SK-N-SH (cell line): ENCODE data around the gene GOLPH3. TPM values are rescaled to one million over a fixed set of nuclear protein-coding genes. Genes with fewer than 3 reads are reported as not detected.
"Not testable (repeated sequence)": the region's sequence is repeated elsewhere in the genome, so short reads cannot be mapped to it uniquely, and the experiment has no call there.

Experiments
- CTCF ChIA-PET: fragments of 300-600, 350-600 bp; formaldehyde crosslinking; extraction: SDS; loops from one replicate; lab custom pipeline; 2021; lab: Yijun Ruan, JAX
- POLR2A ChIA-PET: fragments of 350-600 bp; sonication (Branson Sonifier 250); formaldehyde crosslinking; extraction: SDS; loops from one replicate; lab custom pipeline; 2020; ENCODE audit warnings: antibody characterized with exemption, inconsistent platforms; lab: Yijun Ruan, JAX
- DNase-seq: peaks from one replicate; pipeline ENCODE4 v3.0.0; 2012
- H2AFZ ChIP-seq: fragments of 200-600 bp; sonication (generic); 2 replicates; pipeline ENCODE4 v1.8.1; 2016; ENCODE audit warnings: antibody characterized with exemption, mild to moderate bottlenecking, low read depth
- H3F3A ChIP-seq: fragments of 200-600 bp; sonication (generic); replicated peaks from 2 replicates; pipeline ENCODE3; 2016; ENCODE audit warnings: antibody characterized with exemption, mild to moderate bottlenecking; ENCODE audit not compliant: insufficient read depth
- H3K27ac ChIP-seq, 2 experiments: fragments of 200-500 bp in 1 of 2; fragments of 200-600 bp in 1 of 2; sonication (Bioruptor generic) in 1 of 2; sonication (generic), shearing (Covaris generic) in 1 of 2; 2 replicates each; pipeline versions ENCODE4 v1.5.1 to v1.6.1; 2014 to 2016; ENCODE audit warnings: low read depth in 2 of 2, inconsistent platforms in 1 of 2, low read length in 1 of 2, mild to moderate bottlenecking in 1 of 2, mixed read lengths in 1 of 2
- H3K27me3 ChIP-seq: fragments of 200-600 bp; sonication (generic), shearing (Covaris generic); 2 replicates; pipeline ENCODE4 v1.6.1; 2016; ENCODE audit warnings: mixed run types; ENCODE audit not compliant: insufficient read depth
- H3K36me3 ChIP-seq, 2 experiments: fragments of 200-500 bp in 1 of 2; fragments of 200-600 bp in 1 of 2; sonication (Bioruptor generic) in 1 of 2; sonication (generic) in 1 of 2; replicated peaks in 1 of 2; 2 replicates each; pipeline versions ENCODE3 to v1.5.1; 2014 to 2016; ENCODE audit warnings: low read length in 1 of 2, mild to moderate bottlenecking in 1 of 2; ENCODE audit not compliant: insufficient read depth in 2 of 2, control insufficient read depth in 1 of 2
- H3K4me1 ChIP-seq, 2 experiments: fragments of 200-500 bp in 1 of 2; fragments of 200-600 bp in 1 of 2; sonication (Bioruptor generic) in 1 of 2; sonication (generic), shearing (Covaris generic) in 1 of 2; 2 replicates each; pipeline versions ENCODE4 v1.5.1 to v1.6.1; 2014 to 2016; ENCODE audit warnings: low read depth in 1 of 2, low read length in 1 of 2, mixed run types in 1 of 2; ENCODE audit not compliant: insufficient read depth in 2 of 2, control insufficient read depth in 1 of 2
- H3K4me2 ChIP-seq: fragments of 200-600 bp; sonication (generic), shearing (Covaris generic); 2 replicates; pipeline ENCODE4 v1.6.1; 2017; ENCODE audit warnings: mixed run types
- H3K4me3 ChIP-seq, 2 experiments: fragments of 200-500 bp in 1 of 2; fragments of 200-600 bp in 1 of 2; sonication (Bioruptor generic) in 1 of 2; sonication (generic), shearing (Covaris generic) in 1 of 2; 2 replicates each; pipeline versions ENCODE4 v1.5.1 to v1.8.1; 2014 to 2016; ENCODE audit warnings: low read depth in 2 of 2, inconsistent platforms in 1 of 2, low read length in 1 of 2, mild to moderate bottlenecking in 1 of 2, mixed read lengths in 1 of 2, moderate library complexity in 1 of 2
- H3K79me2 ChIP-seq: fragments of 200-600 bp; sonication (generic); 2 replicates; pipeline ENCODE4 v1.8.1; 2017; ENCODE audit warnings: mild to moderate bottlenecking; ENCODE audit not compliant: insufficient read depth
- H3K9ac ChIP-seq: fragments of 200-600 bp; sonication (generic); 2 replicates; pipeline ENCODE4 v1.6.1; 2017; ENCODE audit warnings: mixed run types
- H3K9me2 ChIP-seq: fragments of 200-600 bp; sonication (generic); 2 replicates; pipeline ENCODE4 v1.6.1; 2017; ENCODE audit warnings: mixed run types
- H3K9me3 ChIP-seq: fragments of 200-600 bp; sonication (generic); 2 replicates; pipeline ENCODE4 v1.6.1; 2017; ENCODE audit warnings: mixed run types, mild to moderate bottlenecking, moderate library complexity
- H4K20me1 ChIP-seq: fragments of 200-600 bp; sonication (generic); 2 replicates; pipeline ENCODE4 v1.6.1; 2017; ENCODE audit warnings: mild to moderate bottlenecking, mixed run types; ENCODE audit not compliant: insufficient read depth
- MXI1 ChIP-seq: IDR thresholded peaks from 2 replicates; pipeline ENCODE4 v1.6.1; 2012; ENCODE audit warnings: mild to moderate bottlenecking, low read depth, low read length, improper control_type of control experiment
- REST ChIP-seq: IDR thresholded peaks from 2 replicates; pipeline ENCODE4 v1.6.1; 2012; ENCODE audit warnings: mild to moderate bottlenecking, low read depth, low read length, moderate library complexity
- SIN3A ChIP-seq: IDR thresholded peaks from 2 replicates; pipeline ENCODE4 v1.6.1; 2012; ENCODE audit warnings: low read depth, mild to moderate bottlenecking, low read length, moderate library complexity, borderline replicate concordance
- WGBS: methylation state at CpG from one replicate; pipeline ENCODE4 v1.1.6; 2017; ENCODE audit warnings: low lambda C conversion rate; 5-methylcytosine and 5-hydroxymethylcytosine counted together
- polyA plus RNA-seq, 3 experiments: library from polyadenylated mRNA; depleted of rRNA; stranded (reverse); fragments of >200 nt; gene quantifications; 2 replicates each; pipeline ENCODE4 v1.2.3, GENCODE V29; 2012

The GOLPH3 gene
- polyA plus RNA-seq, 1 of the 3 experiments (the other 2 are of a cell fraction) = 25.5 TPM

- Histone ChIP-seq H3K4me1 (peaks cover 7 to 20% of the 10 kb centered on the region in 2 experiments; a peak in 3 of 4 replicates), H3K27ac (peak overlapping the region; percentile 96 to 98), H3K27me3 (no peaks in the 10 kb centered on the region), H3K9me2 (no peaks in the 10 kb centered on the region), H2AFZ (no peak overlapping the region), H3K4me3 (peak overlapping the region; percentile 86 to 96), H3K4me2 (peak overlapping the region; percentile 100), H3K9me3 (no peaks in the 10 kb centered on the region), H3K9ac (peak overlapping the region; percentile 100), H4K20me1 (peaks cover 55% of the 10 kb centered on the region), H3K79me2 (peaks cover 73% of the 10 kb centered on the region), H3K36me3 (peaks cover 30 to 40% of the 10 kb centered on the region in 2 experiments), H3F3A (peaks cover 26% of the 10 kb centered on the region)
- no peak for DNase-seq
- ChIA-PET POLR2A (interaction anchor here (0.6 to 2.0 kb wide), 2 partner anchors 17 to 334 kb away, joined by 3 to 9 read pairs; no protein-coding TSS in a partner anchor), CTCF (interaction anchor here (1.1 to 2.2 kb wide), 3 partner anchors 21 to 80 kb away, joined by 3 to 9 read pairs (median 6); no protein-coding TSS in a partner anchor)
- WGBS = under 1% methylated on average over 4 of the region's 4 CpGs
- TF ChIP-seq REST (no peak), MXI1 (peak; percentile 2; the same call in 1 of the 2 replicates)
Observed at GRCh38 chr5:32172923-32173266, 1.2 kb downstream of the GOLPH3 start.

- Histone ChIP-seq H4K20me1 (peaks cover 60% of the 10 kb centered on the region), H3F3A (peaks cover 26% of the 10 kb centered on the region), H3K9ac (peak overlapping the region; percentile 100), H3K27ac (peak overlapping the region; percentile 96 to 98; a peak in 3 of 4 replicates), H3K4me2 (peak overlapping the region; percentile 100), H3K79me2 (peaks cover 78% of the 10 kb centered on the region)
- POLR2A ChIA-PET = interaction anchor here (2.0 kb wide), 1 partner anchor 18 kb away, joined by 9 read pairs; no protein-coding TSS in a partner anchor
- not testable (repeated sequence) for DNase-seq, H2AFZ ChIP-seq, H3K9me3 ChIP-seq, H3K27me3 ChIP-seq
- WGBS = 21% methylated on average over 34 of the region's 34 CpGs
- CTCF ChIA-PET = interaction anchor here (1.1 to 2.2 kb wide), 3 partner anchors 21 to 79 kb away, joined by 3 to 6 read pairs (median 3); no protein-coding TSS in a partner anchor
- TF ChIP-seq SIN3A (0 out of 2 replicates have a peak, but pooled peaks have one; percentile 45), MXI1 (peak; percentile 59)
- TF ChIP-seq, all 33 proteins: peak for 2; not testable (repeated sequence) for 31
- not testable (repeated sequence) for H3K9me2 ChIP-seq
- Histone ChIP-seq H3K4me3 (peak overlapping the region; percentile 86 to 96), H3K4me1 (peaks cover 7 to 20% of the 10 kb centered on the region in 2 experiments; a peak in 3 of 4 replicates), H3K36me3 (peaks cover 30 to 45% of the 10 kb centered on the region in 2 experiments)
Observed at GRCh38 chr5:32172186-32172911, 1.8 kb downstream of the GOLPH3 start.
